Measurements from ENCODE around the gene AARS2. TPM values are rescaled to one million over a fixed set of nuclear protein-coding genes. Genes with fewer than 3 reads are reported as not detected.
"Not testable (repeated sequence)": the region's sequence is repeated elsewhere in the genome, so short reads cannot be mapped to it uniquely, and the experiment has no call there.

The AARS2 gene
- total RNA-seq, 1 donor from 2014 or later: 10.4 TPM

GRCh38 chr6:44338228-44339122 lies 25.3 kb upstream of the AARS2 start:
- DNase-seq (ENCODE audit: low read depth): no peak
- H3K4me3 ChIP-seq (ENCODE audit: low read depth, low read length): no peak overlapping the region
- peak; percentile 81 for TF ChIP-seq CTCF (conservative IDR thresholded peaks at IDR 0.05; ENCODE audit: low read depth, low read length)

GRCh38 chr6:44335631-44336030 lies 22.5 kb upstream of the AARS2 start:
- H3K4me3 ChIP-seq (ENCODE audit: low read depth, low read length): no peak overlapping the region
- DNase-seq (ENCODE audit: low read depth): no peak
- TF ChIP-seq CTCF (conservative IDR thresholded peaks at IDR 0.05; ENCODE audit: low read depth, low read length): no peak

GRCh38 chr6:44333942-44334341 lies 20.8 kb upstream of the AARS2 start:
- TF ChIP-seq CTCF (conservative IDR thresholded peaks at IDR 0.05; ENCODE audit: low read depth, low read length): no peak
- no peak for DNase-seq (ENCODE audit: low read depth)
- H3K4me3 ChIP-seq (ENCODE audit: low read depth, low read length): no peak overlapping the region

GRCh38 chr6:44333273-44333919 lies 20.2 kb upstream of the AARS2 start:
- no peak for DNase-seq (ENCODE audit: low read depth)
- H3K4me3 ChIP-seq (ENCODE audit: low read depth, low read length): no peak overlapping the region
- TF ChIP-seq CTCF (conservative IDR thresholded peaks at IDR 0.05; ENCODE audit: low read depth, low read length): no peak

- DNase-seq (ENCODE audit: low read depth): no peak
- no peak for TF ChIP-seq CTCF (conservative IDR thresholded peaks at IDR 0.05; ENCODE audit: low read depth, low read length)
- H3K4me3 ChIP-seq (ENCODE audit: low read depth, low read length): no peak overlapping the region
Measured at GRCh38 chr6:44332585-44332984, 19.4 kb upstream of the AARS2 start.

- no peak for TF ChIP-seq CTCF (conservative IDR thresholded peaks at IDR 0.05; ENCODE audit: low read depth, low read length)
- no peak for DNase-seq (ENCODE audit: low read depth)
- H3K4me3 ChIP-seq (ENCODE audit: low read depth, low read length): no peak overlapping the region
Measured at GRCh38 chr6:44329858-44330257, 16.7 kb upstream of the AARS2 start.

GRCh38 chr6:44328203-44328602 lies 15.1 kb upstream of the AARS2 start:
- H3K4me3 ChIP-seq (ENCODE audit: low read depth, low read length); DNase-seq (ENCODE audit: low read depth): not testable (repeated sequence)
